Mesothelial cell of epicardium (in vitro differentiated cells): ENCODE measurements around the gene ATP6V1B1. TPM values are rescaled to one million over a fixed set of nuclear protein-coding genes. Genes with fewer than 3 reads are reported as not detected.

Experiments used
- DNase-seq, 2 experiments: peaks; one replicate each; pipeline ENCODE4 v3.0.0; 2021; ENCODE audit warnings: low spot score in 2 of 2; ENCODE audit not compliant: unreplicated experiment in 2 of 2
- H3K27ac Mint-ChIP-seq: 2 replicates; pipeline ENCODE4 v1.8.0; 2021; ENCODE audit warnings: mixed read lengths
- H3K27me3 Mint-ChIP-seq: 2 replicates; pipeline ENCODE4 v1.8.0; 2021; ENCODE audit warnings: low read depth, mixed read lengths
- H3K36me3 Mint-ChIP-seq: 2 replicates; pipeline ENCODE4 v1.8.0; 2021; ENCODE audit warnings: mixed read lengths
- H3K4me1 Mint-ChIP-seq: 2 replicates; pipeline ENCODE4 v1.8.0; 2021; ENCODE audit warnings: mixed read lengths
- H3K4me3 Mint-ChIP-seq: 2 replicates; pipeline ENCODE4 v1.8.0; 2021; ENCODE audit warnings: mild to moderate bottlenecking, moderate library complexity, mixed read lengths
- H3K9me3 Mint-ChIP-seq: 2 replicates; pipeline ENCODE4 v1.8.0; 2021; ENCODE audit warnings: mixed read lengths
- total RNA-seq: library from RNA; stranded (reverse); gene quantifications from 3 replicates; pipeline ENCODE4 v1.2.1, GENCODE V29; 2021
- TF ChIP-seq, protein P1 (sequence below): fragments of 200-600 bp; sonication (generic); IDR thresholded peaks from one replicate; pipeline ENCODE4 v1.5.0; 2021; ENCODE audit warnings: antibody characterized with exemption; ENCODE audit not compliant: unreplicated experiment

The ATP6V1B1 gene
- total RNA-seq, 1 donor from 2014 or later, result not detected

DNA sequence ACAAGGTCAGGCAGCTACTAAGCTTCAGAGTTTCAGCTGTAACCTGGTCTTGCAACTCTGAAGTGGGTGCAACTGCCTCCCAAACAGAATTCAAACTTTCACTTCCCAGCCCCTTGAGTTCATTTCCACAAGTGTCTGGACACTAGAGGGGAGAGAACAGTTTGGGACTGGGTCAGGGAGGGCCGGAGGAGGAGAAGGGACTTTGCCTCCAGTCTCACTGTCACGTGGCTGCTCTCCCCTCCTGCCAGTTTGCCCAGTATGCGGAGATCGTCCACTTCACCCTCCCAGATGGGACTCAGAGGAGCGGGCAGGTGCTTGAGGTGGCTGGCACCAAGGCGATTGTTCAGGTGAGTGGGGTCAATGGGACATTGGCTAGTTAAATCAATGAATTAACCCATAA lies 22.1 kb downstream of the ATP6V1B1 start:
- Mint-ChIP-seq H3K4me3 (no peak overlapping the region), H3K9me3 (no peaks in the 10 kb centered on the region), H3K27ac (no peak overlapping the region), H3K36me3 (no peaks in the 10 kb centered on the region), H3K27me3 (peaks cover 90% of the 10 kb centered on the region), H3K4me1 (no peaks in the 10 kb centered on the region)
- TF ChIP-seq, protein P1, sequence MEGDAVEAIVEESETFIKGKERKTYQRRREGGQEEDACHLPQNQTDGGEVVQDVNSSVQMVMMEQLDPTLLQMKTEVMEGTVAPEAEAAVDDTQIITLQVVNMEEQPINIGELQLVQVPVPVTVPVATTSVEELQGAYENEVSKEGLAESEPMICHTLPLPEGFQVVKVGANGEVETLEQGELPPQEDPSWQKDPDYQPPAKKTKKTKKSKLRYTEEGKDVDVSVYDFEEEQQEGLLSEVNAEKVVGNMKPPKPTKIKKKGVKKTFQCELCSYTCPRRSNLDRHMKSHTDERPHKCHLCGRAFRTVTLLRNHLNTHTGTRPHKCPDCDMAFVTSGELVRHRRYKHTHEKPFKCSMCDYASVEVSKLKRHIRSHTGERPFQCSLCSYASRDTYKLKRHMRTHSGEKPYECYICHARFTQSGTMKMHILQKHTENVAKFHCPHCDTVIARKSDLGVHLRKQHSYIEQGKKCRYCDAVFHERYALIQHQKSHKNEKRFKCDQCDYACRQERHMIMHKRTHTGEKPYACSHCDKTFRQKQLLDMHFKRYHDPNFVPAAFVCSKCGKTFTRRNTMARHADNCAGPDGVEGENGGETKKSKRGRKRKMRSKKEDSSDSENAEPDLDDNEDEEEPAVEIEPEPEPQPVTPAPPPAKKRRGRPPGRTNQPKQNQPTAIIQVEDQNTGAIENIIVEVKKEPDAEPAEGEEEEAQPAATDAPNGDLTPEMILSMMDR, result no peak
- DNase-seq, result peak in 1 of 2 experiments; percentile 26

DNA sequence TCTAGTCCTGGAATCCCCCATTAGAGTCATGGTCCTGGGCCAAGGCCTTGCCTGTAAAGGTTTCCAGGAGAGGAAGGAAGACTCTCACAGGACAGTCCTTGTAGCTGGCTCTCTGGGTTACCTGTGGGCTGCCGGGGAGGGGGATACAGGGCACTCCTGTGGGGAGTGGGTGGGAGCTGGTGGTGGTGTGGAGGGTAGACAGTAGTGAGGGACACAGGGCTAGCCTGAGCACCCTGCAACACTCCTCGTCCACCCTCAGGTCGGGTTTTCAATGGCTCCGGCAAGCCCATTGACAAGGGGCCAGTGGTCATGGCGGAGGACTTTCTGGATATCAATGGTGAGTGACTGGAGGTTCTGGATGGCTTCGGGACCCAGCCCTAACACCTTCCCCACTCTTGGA lies 23.1 kb downstream of the ATP6V1B1 start:
- Mint-ChIP-seq H3K27me3 (peaks cover 90% of the 10 kb centered on the region), H3K36me3 (no peaks in the 10 kb centered on the region), H3K27ac (no peak overlapping the region), H3K4me3 (no peak overlapping the region), H3K9me3 (no peaks in the 10 kb centered on the region), H3K4me1 (no peaks in the 10 kb centered on the region)
- TF ChIP-seq, protein P1, result no peak
- DNase-seq, result peak in 1 of 2 experiments; percentile 24

DNA sequence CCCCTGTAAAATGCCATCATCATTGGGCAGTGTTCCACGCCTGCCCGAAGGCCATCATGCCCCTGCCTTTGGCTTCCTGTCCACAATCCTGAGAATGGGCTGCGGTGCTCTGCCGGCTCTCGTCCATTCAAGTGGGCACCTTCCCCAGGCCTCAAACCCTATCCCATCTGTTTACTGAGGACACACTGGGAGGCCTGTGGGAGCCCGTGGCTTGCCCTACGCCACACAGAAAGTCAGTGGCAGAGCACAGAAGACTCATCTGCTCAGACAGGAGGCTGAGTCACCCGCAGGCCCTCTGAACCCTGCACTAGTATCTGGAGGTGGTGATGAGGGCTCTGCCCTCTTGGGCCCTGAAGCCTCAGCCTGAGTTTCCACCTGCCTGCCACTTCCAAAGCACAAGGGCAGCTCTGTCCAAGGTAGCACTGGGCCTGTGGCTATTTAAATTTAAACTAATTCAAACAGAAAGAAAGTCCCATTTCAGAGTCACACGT lies 23.6 kb downstream of the ATP6V1B1 start:
- no peak overlapping the region for H3K27ac Mint-ChIP-seq
- TF ChIP-seq, protein P1, result no peak
- peak in 1 of 2 experiments; percentile 10 for DNase-seq
- H3K4me1 Mint-ChIP-seq, result no peaks in the 10 kb centered on the region
- peaks cover 90% of the 10 kb centered on the region for H3K27me3 Mint-ChIP-seq
- no peaks in the 10 kb centered on the region for H3K36me3 Mint-ChIP-seq
- no peak overlapping the region for H3K4me3 Mint-ChIP-seq
- H3K9me3 Mint-ChIP-seq, result no peaks in the 10 kb centered on the region

DNA sequence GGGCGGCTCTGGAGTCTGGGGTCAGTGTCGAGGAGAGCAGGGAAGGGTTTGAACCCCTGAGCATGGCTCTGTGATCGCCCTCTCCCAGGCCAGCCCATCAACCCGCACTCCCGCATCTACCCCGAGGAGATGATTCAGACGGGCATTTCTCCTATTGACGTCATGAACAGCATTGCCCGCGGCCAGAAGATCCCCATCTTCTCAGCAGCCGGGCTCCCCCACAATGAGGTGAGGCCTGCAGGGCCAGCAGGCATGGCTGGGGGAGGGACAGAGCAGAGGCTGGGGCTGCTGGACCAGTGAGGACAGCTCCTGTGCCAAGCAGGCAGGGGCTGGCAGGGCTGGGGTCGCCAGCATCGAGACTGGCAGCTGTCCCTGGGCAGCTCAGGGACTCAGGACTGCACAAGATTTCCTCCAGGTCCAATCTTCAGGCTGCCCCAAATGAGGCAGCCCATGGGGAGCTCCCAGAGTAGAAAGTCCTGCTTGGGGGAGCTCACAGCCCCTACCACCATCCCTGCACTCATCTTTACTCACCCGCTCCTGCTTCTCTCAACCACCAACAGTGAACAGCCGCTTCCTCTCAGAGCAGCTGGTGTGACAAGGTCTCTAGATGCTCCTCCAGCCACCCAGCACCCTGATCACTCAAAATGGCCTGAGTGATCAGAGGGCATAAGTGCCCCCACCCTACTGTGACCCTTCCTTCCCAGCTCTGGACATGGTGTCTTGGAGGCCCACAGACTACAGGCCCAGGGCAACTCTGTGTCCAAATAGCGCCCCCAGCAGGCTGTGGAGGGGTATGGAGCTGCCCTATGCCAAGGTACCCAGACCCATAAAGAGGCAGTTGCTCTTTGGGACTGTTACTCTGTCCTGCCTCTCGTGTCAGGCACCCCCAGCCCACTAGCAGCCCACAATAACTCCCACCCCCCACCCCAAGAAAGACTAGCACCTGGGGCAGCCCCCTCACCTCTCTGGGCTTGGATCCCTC lies 24.4 kb downstream of the ATP6V1B1 start:
- Mint-ChIP-seq H3K9me3 (no peaks in the 10 kb centered on the region), H3K4me3 (no peak overlapping the region), H3K4me1 (peaks cover 3% of the 10 kb centered on the region), H3K36me3 (no peaks in the 10 kb centered on the region), H3K27ac (no peak overlapping the region), H3K27me3 (peaks cover 90% of the 10 kb centered on the region)
- peak in 1 of 2 experiments; percentile 30 for DNase-seq
- TF ChIP-seq, protein P1, result peak; percentile 20

DNA sequence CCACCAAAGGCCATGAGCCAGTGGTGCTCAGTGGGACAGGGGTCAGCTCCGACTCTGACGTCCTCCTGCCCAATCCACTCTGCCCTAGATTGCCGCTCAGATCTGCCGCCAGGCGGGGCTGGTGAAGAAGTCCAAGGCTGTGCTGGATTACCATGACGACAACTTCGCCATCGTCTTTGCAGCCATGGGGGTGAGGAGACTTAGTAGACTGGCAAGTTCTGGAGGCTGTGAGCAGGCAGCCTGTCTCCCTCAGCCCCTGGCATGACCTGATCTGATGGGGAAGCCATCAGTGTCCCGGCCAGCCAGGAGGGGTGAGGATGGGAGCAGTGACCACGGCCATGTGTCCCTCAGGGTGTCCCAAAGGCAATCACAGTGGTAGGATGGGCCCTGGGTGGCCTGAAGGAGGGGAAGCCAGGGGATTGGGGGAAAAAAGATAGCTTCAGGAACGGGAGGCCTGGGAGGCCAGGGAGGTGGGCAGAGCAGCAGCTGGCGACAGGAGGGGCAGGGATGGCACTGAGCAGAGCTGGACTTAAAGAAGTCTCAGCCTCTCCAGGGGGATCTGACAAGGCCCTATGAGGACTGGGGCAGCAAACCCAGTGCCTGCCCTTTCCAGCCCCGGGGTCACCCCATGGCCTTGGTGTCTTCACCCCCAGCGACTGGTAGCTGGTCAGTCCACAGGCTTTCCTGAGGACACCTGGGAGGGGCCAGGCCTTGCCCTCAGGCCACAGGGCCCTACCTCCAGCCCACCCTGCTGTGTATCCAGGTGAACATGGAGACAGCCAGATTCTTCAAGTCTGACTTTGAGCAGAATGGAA lies 25.3 kb downstream of the ATP6V1B1 start:
- H3K27me3 Mint-ChIP-seq, result peaks cover 89% of the 10 kb centered on the region
- DNase-seq, result peak in 1 of 2 experiments; percentile 35
- peaks cover 5% of the 10 kb centered on the region for H3K4me1 Mint-ChIP-seq

More for the DNA sequence above, 25.3 kb downstream of the ATP6V1B1 start:
- TF ChIP-seq, protein P1, result no peak
- no peak overlapping the region for H3K4me3 Mint-ChIP-seq
- no peaks in the 10 kb centered on the region for H3K9me3 Mint-ChIP-seq
- no peak overlapping the region for H3K27ac Mint-ChIP-seq
- H3K36me3 Mint-ChIP-seq, result no peaks in the 10 kb centered on the region
